GM21423 (cell line): ENCODE data around the gene TMCC3.
"Not testable (repeated sequence)": the region's sequence is repeated elsewhere in the genome, so short reads cannot be mapped to it uniquely, and the experiment has no call there.

Experiments
- ATAC-seq: cut with Tn5 transposase; IDR thresholded peaks from one replicate; pipeline ENCODE4 v1.9.1; 2021; ENCODE audit warnings: mild to moderate bottlenecking, moderate library complexity; ENCODE audit not compliant: unreplicated experiment

TMCC3 gene

DNA sequence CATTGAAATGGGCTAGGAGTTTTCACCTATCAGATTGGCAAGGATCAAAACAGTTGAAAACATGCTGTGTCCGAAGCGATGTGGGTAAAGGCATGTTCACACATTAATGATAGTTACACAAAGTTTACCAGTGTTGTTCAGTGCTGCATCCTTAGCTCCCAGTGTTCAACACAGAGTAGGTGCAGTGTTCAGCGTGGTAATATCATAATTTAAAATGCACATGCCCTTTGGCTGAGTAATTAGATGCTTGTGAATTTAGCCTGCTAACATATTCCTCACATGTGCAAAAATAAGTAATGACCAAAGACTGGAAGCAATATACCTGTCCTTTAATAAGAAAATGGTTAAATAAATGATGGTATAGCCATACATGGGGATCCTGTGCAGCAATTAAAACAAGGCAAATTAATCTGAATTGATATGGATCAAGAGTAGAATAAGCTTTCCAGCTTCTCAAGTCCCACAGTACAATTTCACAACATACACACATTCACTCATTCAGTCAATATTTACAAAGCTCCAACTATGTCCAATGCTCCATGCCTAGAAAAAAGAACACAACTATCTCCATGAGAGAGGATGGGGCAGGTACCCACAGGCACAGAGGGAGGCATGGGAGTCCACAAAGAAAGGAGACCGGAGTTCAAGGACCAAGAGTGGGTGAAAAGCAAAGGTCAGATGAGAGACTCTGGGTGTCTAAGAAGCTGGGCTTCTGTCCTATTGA, 12.8 kb downstream of the TMCC3 start:
- ATAC-seq: no peak

GRCh38 chr12:94636462-94637085, 13.8 kb downstream of the TMCC3 start:
- no peak for ATAC-seq

DNA sequence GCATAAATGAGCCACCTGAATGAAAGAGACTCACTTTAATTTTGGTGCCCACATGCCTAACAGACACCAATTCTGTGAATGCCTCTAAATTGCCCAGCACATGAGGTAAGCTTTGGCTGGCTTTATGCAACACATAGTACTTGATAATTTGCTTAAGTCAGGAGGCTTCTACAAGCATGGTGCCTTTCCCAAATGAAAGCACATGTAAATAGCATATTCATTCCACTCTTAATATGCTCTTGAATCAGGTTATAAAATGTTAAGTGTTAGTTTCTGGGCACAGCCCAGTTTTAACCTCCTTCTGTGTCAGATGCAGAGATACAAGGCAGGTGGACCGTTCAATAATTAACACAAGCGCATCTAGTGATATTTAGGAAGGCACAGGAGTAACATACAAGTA, 15.6 kb downstream of the TMCC3 start:
- ATAC-seq: no peak

GRCh38 chr12:94633401-94633800, 17.0 kb downstream of the TMCC3 start:
- ATAC-seq: no peak

DNA sequence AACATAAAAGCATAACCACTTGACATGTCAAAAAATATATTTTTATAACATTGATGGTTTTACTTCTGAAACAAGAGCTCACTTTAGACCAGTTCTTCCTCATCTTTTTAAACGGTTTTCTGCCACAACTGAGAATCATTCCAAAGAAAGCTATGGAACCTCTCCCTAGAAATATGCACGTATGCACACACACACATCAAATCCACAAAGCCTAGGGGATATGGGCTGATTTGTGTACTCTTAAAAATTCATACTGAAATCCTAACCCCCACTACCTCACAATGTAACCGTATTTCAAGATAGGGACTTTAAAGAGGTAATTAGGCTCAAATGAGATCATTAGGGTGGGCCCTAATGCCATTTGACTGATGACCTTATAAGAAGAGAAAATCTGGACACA, 19.3 kb downstream of the TMCC3 start:
- ATAC-seq: no peak

DNA sequence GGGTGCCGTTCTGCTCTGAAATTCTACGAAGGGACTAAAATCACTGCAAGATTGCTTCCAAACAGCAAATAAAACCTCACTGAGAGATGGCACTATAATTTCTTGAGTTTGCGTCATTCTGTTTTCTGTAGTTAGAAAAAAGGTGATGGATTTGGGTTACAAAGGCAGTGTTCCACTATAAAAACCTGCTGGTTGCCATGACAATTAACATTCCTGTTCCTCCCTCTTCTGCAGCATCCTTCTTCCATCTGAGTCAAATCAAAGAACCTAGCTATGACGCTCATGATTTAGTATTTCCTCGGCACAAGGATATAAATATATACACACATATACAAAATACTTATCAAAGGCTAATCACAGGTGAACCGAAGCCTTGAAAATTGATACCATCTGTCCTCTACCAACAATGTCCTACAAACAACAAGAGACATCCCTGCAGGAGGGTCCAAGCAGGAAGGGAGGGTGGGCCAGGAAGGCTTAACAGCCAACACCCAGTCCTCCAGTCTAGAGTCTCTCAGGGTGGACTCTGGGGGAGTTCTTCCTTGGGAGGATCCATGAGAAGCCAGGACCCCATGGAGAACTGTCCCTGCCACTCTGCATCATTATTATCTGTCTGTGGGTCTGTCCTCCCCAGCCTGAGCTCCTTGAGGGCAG, 21.4 kb downstream of the TMCC3 start:
- ATAC-seq: no peak

DNA sequence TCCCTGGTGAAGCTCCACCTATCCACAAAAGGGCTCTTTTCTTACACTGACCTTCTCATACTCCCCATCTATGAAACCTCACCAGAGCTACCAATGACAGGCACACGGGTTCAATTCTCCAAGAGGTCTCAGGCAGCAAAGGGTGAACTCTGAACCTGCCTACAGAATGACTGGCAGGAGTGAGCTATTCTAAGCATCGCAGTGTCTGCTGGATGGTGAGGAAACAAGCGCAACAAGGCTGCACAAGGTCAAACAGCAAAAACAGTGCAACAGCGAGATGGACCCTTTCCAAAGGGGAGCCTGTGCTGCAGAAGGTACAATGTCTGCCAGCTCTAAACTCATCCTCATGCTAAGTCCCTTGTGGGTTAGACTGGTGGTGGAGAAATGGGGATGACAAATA, 22.0 kb downstream of the TMCC3 start:
- no peak for ATAC-seq

DNA sequence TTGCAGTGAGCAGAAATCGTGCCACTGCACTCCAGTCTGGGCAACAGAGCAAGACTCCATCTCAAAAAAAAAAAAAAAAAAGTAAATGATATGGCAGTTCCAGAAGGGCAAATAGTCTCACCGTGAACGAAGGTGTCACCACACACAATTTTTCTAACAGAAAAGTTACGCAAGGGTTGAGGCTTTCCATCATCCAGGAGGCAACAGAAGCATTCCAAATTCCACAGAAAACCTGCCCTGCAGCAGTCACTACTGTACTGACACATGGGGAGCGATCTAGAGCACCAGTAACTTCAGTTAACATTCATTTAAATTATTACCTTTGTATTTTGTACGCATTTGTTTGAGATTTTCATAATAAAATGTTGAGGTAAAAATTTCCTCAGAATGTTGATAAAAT, 24.8 kb downstream of the TMCC3 start:
- ATAC-seq: no peak

DNA sequence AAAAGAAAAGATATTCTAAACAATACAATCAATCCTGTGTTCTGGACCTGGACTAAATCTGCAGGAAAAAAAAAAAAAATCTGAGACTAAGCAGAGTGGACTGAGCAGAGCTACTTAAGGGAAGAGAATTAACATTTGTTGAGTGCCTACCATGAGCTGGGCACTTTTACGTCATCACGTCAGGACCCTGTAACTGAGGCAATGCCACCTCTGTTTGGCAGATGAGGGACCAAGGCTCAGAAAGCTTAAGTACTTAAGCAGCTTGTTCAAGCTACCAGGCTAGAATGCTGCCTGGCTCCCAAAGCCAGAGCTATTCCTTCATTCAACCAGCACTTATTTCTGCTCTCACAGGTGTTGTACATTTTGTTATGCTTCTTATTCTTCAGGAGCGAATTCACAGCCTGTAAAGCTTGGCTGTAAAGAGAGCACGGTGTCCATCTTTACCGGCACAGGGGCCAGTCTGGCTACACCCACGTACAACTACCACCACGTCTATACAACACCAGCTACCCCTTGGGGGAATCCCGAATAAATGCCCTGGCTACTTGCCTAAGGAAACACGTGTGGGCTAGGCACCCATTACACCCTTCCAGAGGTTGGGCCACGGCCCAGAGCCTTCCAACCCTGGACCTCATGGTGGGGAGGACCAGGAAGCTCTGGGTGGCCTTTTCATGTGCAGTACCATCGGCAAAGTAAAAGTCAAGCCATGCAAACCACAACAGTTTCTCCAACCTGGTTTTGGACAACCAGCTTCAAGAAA, 27.0 kb downstream of the TMCC3 start:
- ATAC-seq: no peak

DNA sequence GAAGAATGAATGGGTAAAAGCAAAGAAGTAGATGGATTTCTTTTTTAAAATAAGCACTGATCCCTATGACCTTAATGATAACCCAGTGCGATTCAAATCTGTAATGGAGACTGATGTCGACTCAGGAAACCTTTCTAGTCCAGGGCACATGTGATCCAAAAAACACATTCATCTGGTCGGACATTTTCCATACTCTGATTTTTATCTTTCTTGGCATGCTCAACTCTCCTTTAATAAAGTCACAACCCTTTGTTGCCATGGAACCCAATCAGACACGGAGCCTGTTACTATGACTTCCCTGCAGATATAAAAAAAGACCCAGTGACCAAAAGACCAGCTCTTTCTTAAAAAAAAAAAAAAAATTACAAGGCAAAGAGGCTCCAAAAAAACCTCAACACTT, 27.9 kb downstream of the TMCC3 start:
- no peak for ATAC-seq

DNA sequence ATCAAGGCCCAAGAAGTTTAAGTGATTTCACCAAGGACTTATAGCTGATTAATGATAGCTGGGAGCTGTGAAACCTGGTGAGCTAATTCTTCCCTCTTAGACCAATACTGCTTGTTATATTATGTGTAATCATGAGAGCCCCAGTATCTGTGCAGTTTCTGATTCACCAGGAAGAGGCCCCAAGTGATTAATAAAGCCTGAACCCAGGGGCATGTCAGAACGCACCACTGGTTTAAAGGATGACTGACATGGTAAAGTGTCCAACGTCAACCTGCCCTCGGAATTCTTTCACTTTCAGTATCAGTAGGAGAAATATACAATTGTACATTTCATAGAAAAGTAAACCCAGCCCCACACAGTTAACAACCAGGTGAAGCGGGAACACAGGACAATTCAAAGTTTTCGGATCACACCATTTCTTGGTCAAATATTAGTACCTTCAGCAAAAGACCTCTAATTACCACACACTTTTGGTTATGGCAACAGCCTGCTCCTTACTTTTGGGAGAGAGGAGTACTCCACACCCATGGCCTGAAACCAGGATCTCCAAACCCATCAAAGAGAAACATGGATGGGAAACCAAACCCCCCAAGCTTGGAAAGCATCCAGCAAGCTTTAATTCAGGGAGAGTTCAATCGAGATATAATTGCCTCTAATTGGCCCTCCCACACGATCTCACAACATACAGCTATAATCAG, 28.5 kb downstream of the TMCC3 start:
- peak; percentile 96 for ATAC-seq

GRCh38 chr12:94620621-94621020, 29.7 kb downstream of the TMCC3 start:
- no peak for ATAC-seq

GRCh38 chr12:94618995-94619695, 31.2 kb downstream of the TMCC3 start:
- no peak for ATAC-seq

- ATAC-seq: no peak
Observed at GRCh38 chr12:94617101-94617500, 33.3 kb downstream of the TMCC3 start.

- ATAC-seq: no peak
Observed at GRCh38 chr12:94616203-94616729, 34.1 kb downstream of the TMCC3 start.

GRCh38 chr12:94615260-94616181, 34.8 kb downstream of the TMCC3 start:
- ATAC-seq: no peak

DNA sequence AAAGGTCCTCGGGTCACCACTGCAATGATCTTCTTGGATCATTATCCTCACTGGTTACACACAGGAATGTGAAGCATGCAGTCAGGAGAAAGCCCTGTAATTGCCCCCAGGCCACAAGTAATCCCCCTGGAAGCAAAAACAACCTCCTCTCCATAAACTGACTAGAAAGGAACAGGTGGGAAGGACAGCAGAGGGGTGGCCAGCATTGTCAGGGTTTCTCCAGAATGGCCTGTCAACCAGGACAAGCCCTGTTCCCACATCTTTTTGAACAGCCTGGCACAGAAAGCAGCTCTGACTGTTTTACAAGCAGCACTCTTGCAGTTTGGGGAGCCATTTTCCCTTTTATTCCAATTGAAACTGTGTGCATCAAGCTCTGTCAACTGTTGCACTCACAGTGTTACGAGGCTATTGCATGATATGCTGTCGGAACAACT, 36.1 kb downstream of the TMCC3 start:
- ATAC-seq: no peak

GRCh38 chr12:94609917-94610443, 40.4 kb downstream of the TMCC3 start:
- ATAC-seq: no peak

- ATAC-seq: not testable (repeated sequence)
Observed at GRCh38 chr12:94606810-94607209, 43.5 kb downstream of the TMCC3 start.
